IPS-NIHi11 (cell line): ENCODE results near the gene ARHGEF18.
A peak's percentile ranks its signal among the peaks of the same experiment; 100 is the strongest.
"Not testable (repeated sequence)": the region's sequence is repeated elsewhere in the genome, so short reads cannot be mapped to it uniquely, and the experiment has no call there.

ENCODE experiments used
- DNase-seq: peaks from one replicate; pipeline ENCODE4 v3.0.0; 2012; ENCODE audit warnings: mixed read lengths, low spot score

The ARHGEF18 gene

DNA sequence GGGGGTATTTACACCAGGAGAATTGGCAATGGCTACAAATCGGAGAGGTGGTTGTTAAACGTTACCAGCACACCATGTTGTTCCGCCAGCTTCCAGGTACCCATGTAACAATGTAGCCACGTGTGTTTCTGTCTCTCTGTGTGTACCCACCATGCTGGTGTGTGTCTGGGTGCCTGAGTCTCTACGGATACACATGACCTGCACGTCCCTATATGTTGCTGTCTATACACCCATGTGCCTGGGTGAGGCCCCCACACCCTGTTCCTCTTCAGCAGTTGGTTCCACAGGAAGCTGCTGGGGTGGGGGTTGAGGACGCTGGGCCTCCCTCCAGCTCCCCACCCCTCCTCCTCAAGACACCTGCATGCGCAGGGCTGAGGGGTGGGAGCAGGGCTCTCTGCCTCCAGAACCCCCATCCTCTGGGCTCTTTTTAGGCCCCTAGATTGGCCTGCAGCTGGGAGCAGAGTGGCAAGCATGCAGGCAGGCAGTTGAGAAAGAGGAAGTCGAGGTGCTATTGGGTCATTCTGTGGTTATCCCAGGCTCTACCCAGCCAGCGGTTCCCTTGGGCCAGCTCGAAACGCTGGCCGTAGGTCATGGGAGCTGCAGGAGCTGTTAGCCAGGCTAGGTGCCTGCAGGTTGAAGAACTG lies at the start of gene ARHGEF18:
Gene ARHGEF18 (plus strand): TSS at position 351 of the 644 bp plus-strand sequence. CDS start 13,954 bp downstream, outside the sequence.
- DNase-seq, result no peak

DNA sequence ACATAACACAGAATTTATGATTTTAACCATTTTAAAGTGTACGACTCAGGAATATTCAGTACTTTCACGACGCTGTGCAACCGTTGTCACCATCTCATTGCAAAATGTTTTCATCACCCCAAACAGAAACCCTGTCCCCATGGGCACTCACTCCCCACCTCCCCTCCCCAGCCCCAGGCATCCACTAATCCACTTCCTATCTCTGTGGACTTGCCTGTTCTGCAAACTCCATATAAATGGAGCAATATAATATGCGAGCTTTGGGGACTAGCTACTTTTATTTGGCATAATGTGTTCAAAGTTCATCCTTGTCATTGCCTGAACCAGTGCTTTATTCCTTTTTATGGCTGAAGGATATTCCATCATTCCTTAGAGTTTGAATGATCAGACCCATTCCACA lies 47.2 kb upstream of the ARHGEF18 start:
- DNase-seq, result no peak

DNA sequence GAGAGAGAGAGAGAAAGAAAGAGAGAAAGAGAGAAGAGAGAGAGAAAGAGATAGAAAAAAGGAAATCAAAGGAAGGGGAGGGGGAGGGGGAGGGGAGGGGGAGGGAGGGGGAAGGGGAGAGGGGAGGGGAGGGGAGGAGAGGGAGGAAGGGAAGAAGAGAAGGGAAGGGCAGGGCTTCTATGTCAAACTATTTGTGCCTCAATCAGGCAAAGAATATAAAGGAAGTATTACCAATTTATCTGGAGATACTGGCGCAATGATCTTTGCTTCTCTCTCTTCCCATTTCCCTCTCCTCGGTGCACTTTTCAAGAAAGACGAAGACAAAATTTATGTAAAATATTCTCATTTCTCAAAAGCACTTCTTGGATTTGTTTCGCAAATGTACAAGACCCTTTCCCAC lies 45.3 kb upstream of the ARHGEF18 start:
- no peak for DNase-seq

DNA sequence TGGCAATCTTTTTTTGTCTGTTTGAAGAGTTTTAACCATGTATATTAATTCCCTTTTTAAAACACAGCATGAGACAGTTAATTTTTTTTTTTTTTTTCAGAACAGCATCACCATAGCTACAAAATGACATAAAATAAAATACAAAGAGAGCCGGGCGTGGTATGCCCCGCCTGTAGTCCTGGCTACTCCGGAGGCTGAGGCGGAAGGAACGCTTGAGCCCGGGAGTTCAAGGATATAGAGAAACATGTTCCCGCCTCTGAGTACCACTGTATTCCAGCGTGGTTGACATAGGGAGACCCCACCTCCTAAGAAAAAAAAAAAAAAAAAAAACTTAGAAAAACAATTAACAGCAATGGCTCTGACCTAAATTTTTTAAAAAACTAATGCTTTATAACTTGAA lies 44.5 kb upstream of the ARHGEF18 start:
- no peak for DNase-seq

DNA sequence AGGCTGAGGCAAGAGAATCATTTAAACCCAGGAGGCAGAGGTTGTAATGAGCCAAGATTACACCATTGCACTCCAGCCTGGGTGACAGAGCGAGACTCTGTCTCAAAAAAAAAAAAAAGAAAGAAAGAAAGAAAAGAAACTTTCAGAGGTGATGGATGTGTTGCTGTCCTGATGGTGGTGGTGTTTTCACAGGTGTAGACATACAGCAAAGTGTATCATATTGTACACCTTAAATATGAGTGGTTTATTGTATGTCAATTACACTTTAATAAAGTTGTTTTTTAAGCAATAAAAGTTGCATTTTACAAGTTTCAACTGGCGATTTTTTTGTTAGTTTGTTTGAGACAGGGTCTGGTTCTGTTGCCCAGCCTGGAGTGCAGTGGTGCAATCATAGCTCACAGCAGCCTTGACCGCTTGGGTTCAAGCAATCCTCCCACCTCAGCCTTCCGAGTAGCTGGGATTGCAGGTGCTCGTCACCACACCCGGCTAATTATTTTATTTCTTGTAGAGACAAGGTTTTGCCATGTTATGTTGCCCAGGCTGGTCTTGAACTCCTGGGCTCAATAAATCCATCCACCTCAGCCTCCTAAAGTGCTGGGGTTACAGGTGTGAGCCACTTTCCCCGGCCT lies 41.0 kb upstream of the ARHGEF18 start:
- DNase-seq, result no peak

DNA sequence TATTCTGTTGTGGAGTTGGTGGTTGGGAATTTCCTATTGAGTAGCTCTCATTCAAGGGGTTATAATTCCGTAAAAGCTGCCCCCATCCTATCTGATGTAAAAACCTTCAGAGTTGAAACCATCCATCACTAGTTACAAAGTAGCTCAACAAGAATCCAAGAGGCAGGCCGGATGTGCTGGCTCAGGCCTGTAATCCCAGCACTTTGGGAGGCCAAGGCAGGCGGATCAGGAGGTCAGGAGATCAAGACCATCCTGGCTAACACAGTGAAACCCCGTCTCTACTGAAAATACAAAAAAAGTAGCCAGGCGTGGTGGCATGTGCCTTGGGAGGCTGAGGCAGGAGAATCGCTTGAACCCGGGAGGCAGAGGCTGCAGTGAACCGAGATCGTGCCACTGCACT lies 40.4 kb upstream of the ARHGEF18 start:
- not testable (repeated sequence) for DNase-seq

DNA sequence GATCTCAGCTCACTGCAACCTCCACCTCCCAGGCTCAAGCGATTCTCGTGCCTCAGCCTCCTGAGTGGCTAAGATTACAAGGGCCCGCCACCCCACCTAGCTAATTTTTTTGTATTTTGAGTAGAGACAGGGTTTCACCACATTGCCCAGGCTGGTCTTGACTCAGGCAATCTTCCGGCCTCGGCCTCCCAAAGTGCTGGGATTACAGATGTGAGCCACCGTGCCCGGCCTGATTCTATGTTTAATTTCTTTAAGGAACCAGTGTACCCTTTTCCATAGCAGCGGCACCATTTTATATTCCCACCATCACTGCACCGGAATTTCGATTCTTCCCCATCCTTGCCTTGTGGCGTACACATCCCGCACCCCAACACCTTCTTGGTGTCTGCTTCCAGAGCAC lies 36.8 kb upstream of the ARHGEF18 start:
- no peak for DNase-seq

DNA sequence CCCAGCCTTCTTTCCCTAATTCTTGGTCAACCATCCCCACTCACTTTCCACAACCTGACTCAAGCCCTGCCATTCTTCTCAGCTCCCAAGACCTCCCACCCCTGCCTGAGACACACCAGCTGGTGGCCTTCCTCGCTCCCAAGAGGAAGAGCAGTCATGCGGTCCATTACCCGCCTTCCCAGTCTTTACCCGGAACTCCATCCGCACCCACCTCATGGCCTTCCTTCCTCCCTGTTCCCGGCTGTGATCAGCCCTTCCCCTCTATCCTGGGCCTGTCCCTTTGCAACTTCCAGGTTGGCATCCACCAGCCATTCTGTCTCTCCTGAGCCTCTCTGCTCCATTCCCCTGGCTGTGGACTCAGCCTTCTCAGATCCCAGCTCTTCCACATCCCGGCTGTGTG lies 35.9 kb upstream of the ARHGEF18 start:
- no peak for DNase-seq

DNA sequence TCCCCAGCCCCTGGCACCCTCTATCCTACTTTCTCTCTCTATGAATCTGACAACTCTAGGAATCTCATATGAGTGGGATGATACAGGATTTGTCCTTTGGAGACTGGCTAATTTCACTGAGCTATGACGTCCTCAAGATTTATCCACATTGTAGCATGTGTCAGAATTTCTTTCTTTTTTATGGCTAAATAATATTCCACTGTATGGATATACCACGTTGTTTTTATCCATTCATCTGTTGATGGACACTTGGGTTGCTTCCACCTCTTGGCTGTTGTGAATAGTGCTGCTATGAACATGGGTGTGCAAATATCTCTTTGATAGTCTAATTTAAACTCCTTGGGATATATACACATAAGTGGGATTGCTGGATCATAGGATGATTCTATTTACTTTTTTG lies 30.6 kb upstream of the ARHGEF18 start:
- no peak for DNase-seq

DNA sequence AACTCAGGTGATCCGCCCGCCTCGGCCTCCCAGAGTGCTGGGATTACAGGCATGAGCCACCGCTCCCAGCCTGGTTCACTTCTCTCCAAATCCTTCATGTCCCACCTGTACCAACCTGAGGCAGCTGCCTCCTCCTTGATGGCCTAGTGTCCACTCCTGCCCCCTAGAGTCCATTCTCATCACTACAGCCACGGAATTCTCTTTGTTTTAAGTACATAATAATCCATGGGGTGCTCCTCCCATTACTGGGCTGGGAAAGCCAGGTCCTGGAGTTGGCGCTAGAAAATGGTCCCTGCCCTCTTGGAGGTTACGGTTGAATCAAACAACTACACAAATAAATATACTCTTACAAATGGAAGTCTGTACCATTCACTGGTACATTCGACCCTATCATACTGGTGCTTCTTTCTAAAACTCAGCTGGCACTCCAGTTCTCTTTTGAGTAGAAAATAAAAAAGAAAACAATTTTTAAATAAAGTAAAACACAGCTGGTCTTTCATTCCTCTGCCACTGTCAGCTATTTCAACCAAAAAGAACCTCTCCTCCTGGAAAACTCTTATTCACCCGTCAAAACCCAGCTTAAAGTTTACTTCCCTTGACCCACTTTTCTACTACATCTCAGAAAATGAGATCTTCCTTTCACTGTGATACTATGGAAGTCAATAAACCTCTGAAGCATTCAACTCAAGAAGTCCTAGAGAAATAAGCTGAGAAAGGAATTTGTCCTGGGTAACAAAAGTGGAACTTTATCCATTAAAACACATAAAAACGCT lies 22.4 kb upstream of the ARHGEF18 start:
- peak; percentile 56 for DNase-seq

DNA sequence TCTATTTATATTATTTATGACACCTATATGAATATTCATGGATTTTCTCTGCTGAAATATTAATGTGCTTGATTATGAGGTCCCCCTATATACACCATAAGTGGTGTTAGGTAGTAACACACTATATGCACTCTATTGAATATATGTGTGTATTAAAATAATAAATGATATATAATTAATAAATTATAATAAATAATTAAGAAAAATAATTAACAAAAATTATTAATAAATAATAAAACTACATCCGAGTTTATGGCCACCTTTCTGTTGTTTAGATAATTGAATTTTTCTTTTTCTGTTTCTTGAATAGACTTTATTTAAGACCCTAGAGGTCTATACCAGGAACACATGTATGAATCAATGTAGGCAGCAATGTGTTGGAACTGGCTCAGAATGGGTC lies 20.9 kb upstream of the ARHGEF18 start:
- no peak for DNase-seq

DNA sequence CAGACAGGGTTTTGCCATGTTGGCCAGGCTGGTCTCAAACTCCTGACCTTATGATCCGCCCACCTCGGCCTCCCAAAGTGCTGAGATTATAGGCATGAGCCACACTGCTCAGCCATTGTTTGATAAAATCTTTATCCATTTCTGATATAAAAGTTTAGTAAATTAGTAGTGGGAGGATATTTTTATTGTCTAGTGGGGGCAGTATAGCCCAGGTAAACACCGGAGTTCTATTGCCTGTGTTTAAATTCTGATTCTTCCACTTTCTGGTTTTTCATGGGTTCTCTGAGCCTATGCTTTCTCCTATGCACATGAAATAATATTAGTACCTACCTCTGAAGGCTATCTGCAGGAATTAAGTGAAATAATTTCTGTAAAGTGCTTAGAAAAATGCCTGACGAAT lies 20.1 kb upstream of the ARHGEF18 start:
- DNase-seq, result no peak

DNA sequence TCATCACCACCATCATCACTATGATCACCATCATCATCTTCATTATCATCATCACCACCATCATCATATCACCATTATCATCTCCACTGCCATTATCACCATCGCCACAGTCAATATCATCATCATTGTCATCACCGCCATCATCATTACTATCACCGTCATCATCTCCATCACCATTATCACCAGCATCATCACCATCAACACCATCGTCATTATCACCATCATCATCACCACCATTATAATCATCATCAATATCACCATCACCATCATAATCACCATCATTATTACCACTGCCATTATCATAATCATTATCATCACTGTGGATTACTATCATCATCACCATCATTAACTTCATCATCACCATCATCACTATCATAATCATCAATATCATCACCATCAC lies 17.3 kb upstream of the ARHGEF18 start:
- no peak for DNase-seq

DNA sequence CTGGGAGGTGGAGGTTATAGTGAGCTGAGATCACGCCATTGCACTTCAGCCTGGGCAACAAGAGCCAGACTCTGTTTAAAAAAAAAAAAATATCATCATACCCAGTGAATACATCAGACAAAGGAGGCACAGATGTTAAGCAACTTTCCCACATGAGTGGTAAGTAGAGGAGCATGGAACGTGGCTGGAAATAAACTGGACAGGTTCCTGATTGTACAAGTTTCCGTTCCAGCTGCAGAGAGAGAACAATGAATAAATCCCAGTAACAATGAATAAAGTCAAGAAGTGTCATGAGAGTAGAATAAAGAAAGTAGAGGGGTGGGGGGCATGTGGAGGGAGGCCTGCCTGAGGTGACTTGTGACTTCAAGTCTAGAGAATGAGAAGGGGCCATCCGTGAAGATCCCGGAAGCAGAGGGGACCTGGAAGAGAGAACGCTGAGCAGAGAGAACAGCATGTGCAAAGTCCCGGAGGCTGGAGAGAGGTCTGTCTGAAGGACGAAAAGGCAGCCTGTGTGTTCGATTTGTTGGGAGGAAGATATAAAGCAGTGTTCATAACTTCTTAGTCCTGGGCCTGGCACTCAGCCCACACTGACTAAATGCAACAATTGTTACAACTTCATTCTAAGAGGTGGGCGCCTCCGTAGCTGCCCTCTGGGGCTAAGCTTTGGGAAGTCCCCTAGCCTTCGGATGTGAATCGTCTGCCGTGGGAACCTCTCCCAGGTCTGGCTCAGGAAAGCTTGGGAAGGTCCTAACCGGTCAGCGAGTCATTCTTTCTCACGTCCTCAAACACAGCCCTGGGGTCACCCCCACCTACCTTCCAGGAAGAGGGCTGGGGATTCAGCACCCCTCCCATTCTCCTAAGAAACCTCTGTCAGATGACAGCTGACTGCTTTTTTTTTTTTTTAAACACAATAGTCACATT lies 15.3 kb upstream of the ARHGEF18 start:
- no peak for DNase-seq

DNA sequence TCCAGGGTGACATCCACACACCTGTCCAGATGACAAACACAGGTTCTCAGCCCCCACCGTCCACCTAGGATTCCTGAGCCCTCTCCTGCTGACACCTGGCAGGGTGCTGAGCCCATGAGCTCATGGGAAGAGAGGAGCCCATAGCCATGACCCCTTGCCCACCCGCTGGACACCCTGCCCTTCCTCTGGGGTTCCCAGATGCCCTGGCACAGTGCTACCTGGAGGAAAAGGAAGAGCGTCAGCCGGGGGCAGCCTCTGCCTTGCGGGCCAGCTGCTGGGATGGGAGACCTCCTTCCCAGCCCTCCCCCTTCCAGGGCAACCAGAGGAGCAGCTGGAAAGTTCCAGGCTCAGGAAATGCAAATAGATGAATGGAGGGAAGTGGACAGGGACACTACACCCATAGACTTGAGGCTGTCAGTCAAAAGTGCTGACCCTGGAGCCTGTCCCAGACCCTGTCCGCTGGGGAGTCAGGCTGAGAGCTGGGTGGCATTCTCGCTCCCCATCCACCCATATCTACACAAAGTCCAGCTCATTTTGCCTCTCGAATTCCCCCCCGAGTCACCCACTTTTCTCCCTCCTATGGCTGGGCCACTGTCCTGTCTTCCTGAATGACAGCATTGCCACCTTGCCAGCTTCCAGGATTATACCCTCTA lies 12.3 kb upstream of the ARHGEF18 start:
- DNase-seq, result no peak

DNA sequence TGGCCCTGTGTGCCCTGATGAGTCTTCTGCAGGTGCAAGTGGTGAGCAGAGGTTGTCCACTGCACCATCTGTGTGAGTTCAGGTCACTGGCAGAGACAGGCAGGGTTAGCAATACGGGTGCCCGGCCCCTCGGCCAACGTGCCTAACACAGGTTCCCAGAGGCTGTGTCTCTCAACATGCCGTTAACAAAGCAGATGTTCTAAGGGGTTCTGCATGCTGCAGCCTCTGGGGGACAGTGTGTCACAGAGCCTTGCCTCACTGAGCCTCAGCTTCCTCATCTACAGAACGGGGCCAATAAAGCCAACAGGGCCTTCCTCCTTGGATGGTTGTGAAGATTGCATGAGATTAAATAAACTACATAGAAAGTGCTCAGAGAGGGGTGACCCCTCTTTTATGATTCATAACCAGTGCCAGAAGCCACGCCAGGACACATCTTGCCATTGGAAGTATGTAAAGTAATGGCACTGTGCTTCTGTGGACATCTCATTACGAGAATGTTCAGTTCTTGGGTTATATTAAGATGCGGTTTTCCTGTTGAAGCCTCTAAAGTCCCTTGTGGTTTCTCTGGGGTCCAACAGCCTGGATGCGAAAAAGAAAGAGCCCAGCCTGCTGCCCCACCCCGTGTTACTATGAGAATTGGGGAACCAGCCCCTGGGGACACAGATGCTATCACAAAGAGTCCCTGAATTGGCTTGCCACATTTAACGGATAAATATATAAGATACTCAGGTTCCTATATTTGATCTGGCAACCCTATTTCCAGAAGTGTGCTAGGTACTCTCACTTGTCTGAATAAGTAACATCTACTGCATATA lies 11.2 kb upstream of the ARHGEF18 start:
- no peak for DNase-seq

DNA sequence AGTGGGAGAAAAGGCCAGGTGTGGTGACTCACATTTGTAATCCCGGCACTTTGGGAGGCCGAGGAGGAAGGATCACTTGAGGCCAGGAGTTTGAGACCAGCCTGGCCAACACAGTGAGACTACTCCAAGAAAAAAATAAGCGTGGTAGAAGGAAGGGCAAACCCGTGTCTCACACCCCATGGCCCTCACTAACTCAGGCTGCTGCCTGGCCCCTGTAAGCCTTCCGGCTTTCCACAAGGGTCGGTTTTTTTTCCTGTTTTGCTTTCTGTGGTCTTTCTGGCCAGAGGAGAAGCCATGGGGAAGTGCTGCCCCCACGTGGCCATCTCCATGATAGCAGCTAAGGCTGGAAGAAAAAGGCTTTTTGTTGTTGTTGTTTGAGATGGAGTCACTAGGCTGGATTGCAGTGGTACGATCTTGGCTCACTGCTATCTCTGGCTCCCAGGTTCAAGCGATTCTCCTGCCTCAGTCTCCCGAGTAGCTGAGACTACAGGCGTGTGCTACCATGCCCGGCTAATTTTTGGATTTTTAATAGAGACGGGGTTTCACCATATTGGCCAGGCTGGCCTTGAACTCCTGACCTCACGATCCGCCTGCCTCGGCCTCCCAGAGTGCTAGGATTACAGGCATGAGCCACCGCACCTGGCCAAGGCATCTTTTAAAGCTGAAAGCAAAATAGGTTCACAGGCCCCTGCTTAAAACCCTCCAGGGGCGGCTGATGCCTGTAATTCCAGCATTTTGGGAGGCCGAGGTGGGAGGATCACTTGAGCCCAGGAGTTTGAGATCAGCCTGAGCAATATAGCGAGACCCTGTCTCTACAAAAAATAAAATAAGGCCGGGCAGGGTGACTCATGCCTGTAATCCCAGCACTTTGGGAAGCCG lies 7.5 kb upstream of the ARHGEF18 start:
- peak; percentile 76 for DNase-seq

DNA sequence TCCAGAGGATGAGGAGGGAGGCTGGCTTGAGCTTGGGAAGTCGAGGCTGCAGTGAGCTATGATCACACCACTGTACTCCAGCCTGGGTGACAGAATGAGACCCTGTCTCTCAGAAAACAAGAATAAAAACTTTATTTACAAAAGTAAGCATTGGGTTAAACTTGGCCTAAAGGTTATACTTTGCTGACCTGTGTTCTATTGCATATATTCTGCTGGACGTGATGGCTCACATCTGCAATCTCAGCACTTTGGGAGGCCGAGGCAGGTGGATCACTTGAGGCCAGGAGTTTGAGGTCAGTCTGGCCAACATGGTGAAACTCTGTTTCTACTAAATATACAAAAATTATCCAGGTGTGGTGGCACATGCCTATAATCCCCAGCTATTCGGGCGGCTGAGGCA lies 6.6 kb upstream of the ARHGEF18 start:
- DNase-seq, result no peak

DNA sequence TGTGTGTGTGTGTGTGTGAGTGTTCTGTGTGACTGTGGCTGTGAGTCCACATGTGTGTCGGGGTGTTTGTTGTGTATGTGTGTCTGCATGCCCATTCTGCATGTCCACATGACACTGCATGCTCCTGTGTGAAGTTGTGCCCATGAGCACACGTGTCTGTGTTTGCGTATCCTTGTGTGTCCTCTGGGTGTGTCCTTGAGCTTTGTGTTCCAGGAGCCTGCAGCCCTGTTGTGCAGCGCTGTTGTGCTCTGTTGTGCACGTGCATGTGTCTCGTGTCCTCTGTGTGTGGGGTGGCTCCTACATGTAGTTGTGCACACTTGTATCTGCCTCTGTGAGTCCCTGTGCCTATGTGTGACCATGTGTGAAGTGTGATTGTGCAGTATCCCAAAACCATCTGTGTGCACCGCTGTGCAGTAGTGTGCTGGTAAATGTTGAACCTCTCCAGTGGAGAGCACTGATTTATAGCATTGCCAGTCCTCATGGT lies 2.2 kb upstream of the ARHGEF18 start:
- DNase-seq, result no peak

DNA sequence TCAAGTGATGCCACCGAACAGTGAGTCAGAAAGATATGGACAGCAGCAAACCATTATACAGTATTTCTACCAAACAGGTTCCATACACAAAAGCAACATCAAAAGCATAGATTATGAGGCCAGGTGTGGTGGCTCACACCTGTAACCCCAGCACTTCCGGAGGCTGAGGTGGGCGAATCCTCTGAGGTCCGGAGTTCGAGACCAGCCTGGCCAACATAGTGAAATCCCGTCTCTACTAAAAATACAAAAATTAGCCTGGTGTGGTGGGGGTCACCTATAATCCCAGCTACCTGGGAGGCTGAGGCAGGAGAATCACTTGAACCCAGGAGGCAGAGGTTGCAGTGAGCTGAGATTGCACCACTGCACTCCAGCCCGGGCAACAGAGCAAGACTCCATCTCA lies 1.7 kb upstream of the ARHGEF18 start:
- DNase-seq, result not testable (repeated sequence)
